Measurements from ENCODE around the gene KCNC3.

DNA sequence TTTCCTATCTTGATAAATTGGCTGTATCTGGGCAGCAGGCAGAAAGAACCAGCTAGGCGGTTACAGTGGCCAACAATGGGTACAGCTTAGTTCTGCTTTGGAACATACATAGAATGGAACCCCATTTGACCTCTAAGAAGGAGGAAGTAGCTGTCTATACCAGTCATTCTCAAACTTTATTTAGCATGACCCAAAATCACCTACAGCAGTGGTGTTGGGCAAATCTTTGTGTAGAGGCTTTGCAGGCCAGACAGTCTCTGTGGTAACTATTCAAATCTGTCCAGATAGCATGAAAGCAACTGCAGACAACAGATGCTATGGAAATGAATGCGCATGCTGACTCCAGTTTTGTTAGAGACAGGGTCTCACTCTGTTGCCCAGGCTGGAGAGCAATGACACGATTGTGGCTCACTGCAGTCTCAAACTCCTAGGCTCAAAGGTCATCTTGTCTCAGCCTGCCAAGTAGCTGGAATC lies 12.0 kb upstream of the KCNC3 start:
- TF ChIP-seq, protein P1, sequence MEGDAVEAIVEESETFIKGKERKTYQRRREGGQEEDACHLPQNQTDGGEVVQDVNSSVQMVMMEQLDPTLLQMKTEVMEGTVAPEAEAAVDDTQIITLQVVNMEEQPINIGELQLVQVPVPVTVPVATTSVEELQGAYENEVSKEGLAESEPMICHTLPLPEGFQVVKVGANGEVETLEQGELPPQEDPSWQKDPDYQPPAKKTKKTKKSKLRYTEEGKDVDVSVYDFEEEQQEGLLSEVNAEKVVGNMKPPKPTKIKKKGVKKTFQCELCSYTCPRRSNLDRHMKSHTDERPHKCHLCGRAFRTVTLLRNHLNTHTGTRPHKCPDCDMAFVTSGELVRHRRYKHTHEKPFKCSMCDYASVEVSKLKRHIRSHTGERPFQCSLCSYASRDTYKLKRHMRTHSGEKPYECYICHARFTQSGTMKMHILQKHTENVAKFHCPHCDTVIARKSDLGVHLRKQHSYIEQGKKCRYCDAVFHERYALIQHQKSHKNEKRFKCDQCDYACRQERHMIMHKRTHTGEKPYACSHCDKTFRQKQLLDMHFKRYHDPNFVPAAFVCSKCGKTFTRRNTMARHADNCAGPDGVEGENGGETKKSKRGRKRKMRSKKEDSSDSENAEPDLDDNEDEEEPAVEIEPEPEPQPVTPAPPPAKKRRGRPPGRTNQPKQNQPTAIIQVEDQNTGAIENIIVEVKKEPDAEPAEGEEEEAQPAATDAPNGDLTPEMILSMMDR (conservative IDR thresholded peaks at IDR 0.05 in 1 of 2, IDR thresholded peaks at IDR 0.05 in 1 of 2; ENCODE audit: extremely low read depth in 1 of 2, insufficient read depth in 1 of 2, low read depth in 1 of 2, low read length in 2 of 2) = no peak
- no peak for TF ChIP-seq EZH2 (IDR thresholded peaks at IDR 0.05; ENCODE audit: borderline replicate concordance, low read length)

All from mammary epithelial cell (primary cell).